Peyer's patch (tissue), 4 donors: ENCODE measurements around the gene FOXL3.

Experiments used
- CTCF ChIP-seq, 6 experiments: fragments of 450-650 bp in 4 of 6; fragments of 200-600 bp in 2 of 6; sonication (generic) in 1 of 6; IDR thresholded peaks; one replicate each; pipeline ENCODE4 v1.5.1; 2017 to 2019; ENCODE audit warnings: antibody characterized with exemption in 6 of 6, mild to moderate bottlenecking in 3 of 6, moderate library complexity in 1 of 6
- POLR2A ChIP-seq, 2 donors: fragments of 450-650 bp; IDR thresholded peaks; one replicate each; pipeline ENCODE4 v1.5.1; 2017; ENCODE audit warnings: antibody characterized with exemption in 2 of 2, mild to moderate bottlenecking in 2 of 2, moderate library complexity in 2 of 2

DNA sequence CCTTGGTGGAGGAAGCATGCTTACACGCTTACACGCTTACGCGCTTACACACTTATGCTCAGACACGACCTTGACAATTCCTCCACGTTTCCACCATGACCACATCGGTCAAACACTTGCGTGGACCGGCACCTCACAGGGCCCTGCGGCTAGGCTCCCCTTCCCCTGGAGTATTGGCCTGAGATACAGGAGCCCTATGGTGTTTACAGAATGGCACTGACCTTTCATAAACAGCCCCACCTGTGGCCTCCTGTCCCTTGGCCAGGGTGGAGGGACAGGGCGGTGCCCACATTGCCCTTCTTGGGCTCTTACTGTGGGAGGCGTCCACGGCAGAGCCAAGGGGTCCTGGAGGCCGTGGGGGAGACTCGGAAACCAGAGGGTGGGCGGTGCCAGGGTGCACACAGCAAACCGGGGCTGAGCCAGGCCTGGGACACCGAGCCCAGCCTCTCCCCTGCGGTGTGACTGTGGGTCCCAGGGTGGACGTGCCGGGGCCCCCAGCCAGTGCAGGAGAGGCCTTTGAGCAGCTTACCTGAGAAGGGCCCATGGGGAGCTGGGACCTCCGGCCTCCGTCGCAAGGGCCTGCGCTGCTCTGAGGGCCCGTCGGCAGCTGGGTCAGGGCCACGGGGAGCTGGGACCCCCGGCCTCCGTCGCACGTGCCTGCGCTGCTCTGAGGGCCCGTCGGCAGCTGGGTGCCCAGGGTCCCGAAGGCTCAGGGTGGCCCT is 44.2 kb upstream of the FOXL3 start:
- no peak for TF ChIP-seq CTCF (IDR thresholded peaks at IDR 0.05)
- no peak for TF ChIP-seq POLR2A (IDR thresholded peaks at IDR 0.05)
